GM23338 (cell line): ENCODE results near the gene LPP.

Source experiments
- EZH2 ChIP-seq: fragments of 200-600 bp; sonication (generic); IDR thresholded peaks from one replicate; pipeline ENCODE4 v1.8.0; 2017; ENCODE audit warnings: antibody characterized with exemption, mild to moderate bottlenecking, low read depth; ENCODE audit not compliant: unreplicated experiment
- EZH2phosphoT487 ChIP-seq: fragments of 200-600 bp; sonication (generic); IDR thresholded peaks from one replicate; pipeline ENCODE4 v1.8.1; 2018; ENCODE audit warnings: antibody characterized with exemption; ENCODE audit not compliant: unreplicated experiment
- NANOG ChIP-seq: IDR thresholded peaks from 2 replicates; pipeline ENCODE4 v1.6.1; 2016; ENCODE audit warnings: antibody characterized with exemption, borderline replicate concordance
- POLR2AphosphoS5 ChIP-seq: IDR thresholded peaks from 2 replicates; pipeline ENCODE4 v1.6.1; 2016; ENCODE audit warnings: antibody characterized with exemption, low read depth
- STAT1 ChIP-seq: IDR thresholded peaks from one replicate; pipeline ENCODE4 v1.6.1; 2016; ENCODE audit warnings: antibody characterized with exemption; ENCODE audit not compliant: unreplicated experiment
- TF ChIP-seq, protein P1 (sequence below), 2 experiments: fragments of 200-600 bp in 1 of 2; sonication (generic) in 1 of 2; conservative IDR thresholded peaks; 2 replicates each; pipeline versions ENCODE4 v1.5.1 to v1.6.1; 2016 to 2017; ENCODE audit warnings: antibody characterized with exemption in 2 of 2, low read depth in 2 of 2, mild to moderate bottlenecking in 2 of 2, moderate library complexity in 1 of 2
- TF ChIP-seq, protein P2 (sequence below): IDR thresholded peaks from one replicate; pipeline ENCODE4 v1.6.1; 2018; ENCODE audit warnings: antibody characterized with exemption; ENCODE audit not compliant: unreplicated experiment
- TF ChIP-seq, protein P3 (sequence below): IDR thresholded peaks from 2 replicates; pipeline ENCODE4 v1.6.1; 2016; ENCODE audit warnings: antibody characterized with exemption

DNA sequence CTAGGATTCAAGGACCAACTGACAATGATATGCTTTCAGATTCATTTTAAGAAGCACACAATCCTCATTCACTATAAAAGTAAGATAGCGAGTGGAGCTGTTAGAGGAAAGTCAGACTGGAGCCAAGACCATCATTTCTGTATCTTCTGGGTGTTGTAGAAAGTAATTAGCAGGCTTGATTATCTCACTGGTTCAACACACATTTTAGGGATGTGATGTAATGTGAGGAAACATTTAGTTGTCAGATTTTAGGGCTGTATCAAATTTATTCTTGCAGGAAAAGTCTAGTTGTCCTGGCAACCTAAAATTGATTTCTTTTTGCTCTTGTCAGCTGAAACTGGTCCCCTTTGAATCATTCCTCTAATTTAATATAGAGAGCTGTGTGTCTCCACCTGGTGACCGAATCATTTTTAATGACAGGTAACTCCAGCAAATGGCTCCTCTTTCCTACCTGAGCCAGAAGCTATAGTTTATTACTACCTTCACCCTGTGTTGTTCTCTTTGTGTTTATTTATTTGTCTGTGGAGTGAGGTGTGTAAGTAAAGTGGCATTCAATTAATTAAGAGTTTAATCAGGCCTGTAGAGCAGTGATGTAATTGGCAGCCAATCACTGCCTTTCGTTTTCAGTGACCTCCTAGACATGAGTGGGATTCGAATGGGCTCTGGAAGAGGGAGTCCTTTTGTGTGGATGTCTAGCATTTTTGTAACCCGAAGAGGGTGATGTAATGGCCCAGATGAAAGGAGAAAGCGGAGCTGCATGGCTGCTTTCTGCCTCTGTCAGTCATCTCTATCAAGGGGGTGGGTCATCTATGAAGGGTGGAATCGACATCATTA, 125.8 kb downstream of the LPP start:
- TF ChIP-seq, protein P1, sequence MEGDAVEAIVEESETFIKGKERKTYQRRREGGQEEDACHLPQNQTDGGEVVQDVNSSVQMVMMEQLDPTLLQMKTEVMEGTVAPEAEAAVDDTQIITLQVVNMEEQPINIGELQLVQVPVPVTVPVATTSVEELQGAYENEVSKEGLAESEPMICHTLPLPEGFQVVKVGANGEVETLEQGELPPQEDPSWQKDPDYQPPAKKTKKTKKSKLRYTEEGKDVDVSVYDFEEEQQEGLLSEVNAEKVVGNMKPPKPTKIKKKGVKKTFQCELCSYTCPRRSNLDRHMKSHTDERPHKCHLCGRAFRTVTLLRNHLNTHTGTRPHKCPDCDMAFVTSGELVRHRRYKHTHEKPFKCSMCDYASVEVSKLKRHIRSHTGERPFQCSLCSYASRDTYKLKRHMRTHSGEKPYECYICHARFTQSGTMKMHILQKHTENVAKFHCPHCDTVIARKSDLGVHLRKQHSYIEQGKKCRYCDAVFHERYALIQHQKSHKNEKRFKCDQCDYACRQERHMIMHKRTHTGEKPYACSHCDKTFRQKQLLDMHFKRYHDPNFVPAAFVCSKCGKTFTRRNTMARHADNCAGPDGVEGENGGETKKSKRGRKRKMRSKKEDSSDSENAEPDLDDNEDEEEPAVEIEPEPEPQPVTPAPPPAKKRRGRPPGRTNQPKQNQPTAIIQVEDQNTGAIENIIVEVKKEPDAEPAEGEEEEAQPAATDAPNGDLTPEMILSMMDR (conservative IDR thresholded peaks at IDR 0.05; ENCODE audit: low read depth in 2 of 2) = peak; percentile 17 to 29; a peak in 2 of 4 replicates
- TF ChIP-seq STAT1 = no peak
- TF ChIP-seq, protein P2, sequence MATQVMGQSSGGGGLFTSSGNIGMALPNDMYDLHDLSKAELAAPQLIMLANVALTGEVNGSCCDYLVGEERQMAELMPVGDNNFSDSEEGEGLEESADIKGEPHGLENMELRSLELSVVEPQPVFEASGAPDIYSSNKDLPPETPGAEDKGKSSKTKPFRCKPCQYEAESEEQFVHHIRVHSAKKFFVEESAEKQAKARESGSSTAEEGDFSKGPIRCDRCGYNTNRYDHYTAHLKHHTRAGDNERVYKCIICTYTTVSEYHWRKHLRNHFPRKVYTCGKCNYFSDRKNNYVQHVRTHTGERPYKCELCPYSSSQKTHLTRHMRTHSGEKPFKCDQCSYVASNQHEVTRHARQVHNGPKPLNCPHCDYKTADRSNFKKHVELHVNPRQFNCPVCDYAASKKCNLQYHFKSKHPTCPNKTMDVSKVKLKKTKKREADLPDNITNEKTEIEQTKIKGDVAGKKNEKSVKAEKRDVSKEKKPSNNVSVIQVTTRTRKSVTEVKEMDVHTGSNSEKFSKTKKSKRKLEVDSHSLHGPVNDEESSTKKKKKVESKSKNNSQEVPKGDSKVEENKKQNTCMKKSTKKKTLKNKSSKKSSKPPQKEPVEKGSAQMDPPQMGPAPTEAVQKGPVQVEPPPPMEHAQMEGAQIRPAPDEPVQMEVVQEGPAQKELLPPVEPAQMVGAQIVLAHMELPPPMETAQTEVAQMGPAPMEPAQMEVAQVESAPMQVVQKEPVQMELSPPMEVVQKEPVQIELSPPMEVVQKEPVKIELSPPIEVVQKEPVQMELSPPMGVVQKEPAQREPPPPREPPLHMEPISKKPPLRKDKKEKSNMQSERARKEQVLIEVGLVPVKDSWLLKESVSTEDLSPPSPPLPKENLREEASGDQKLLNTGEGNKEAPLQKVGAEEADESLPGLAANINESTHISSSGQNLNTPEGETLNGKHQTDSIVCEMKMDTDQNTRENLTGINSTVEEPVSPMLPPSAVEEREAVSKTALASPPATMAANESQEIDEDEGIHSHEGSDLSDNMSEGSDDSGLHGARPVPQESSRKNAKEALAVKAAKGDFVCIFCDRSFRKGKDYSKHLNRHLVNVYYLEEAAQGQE = no peak
- no peak for TF ChIP-seq EZH2phosphoT487
- TF ChIP-seq NANOG = no peak
- TF ChIP-seq EZH2 = no peak
- TF ChIP-seq, protein P3, sequence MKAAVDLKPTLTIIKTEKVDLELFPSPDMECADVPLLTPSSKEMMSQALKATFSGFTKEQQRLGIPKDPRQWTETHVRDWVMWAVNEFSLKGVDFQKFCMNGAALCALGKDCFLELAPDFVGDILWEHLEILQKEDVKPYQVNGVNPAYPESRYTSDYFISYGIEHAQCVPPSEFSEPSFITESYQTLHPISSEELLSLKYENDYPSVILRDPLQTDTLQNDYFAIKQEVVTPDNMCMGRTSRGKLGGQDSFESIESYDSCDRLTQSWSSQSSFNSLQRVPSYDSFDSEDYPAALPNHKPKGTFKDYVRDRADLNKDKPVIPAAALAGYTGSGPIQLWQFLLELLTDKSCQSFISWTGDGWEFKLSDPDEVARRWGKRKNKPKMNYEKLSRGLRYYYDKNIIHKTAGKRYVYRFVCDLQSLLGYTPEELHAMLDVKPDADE = no peak
- no peak for TF ChIP-seq POLR2AphosphoS5
